Natural killer cell (primary cell): ENCODE measurements around the gene CACNA1D. TPM values are rescaled to one million over a fixed set of nuclear protein-coding genes. Genes with fewer than 3 reads are reported as not detected.

Experiments used
- ATAC-seq, 3 donors: fragments of 150-1000 bp in 2 of 3; fragments of 200-7000 bp in 1 of 3; cut with Tn5 transposase; 1 replicate in 1 of 3; 2 replicates in 2 of 3; pipeline ENCODE4 v1.10.0; 2021; ENCODE audit warnings: mild to moderate bottlenecking in 2 of 3, moderate library complexity in 2 of 3
- DNase-seq, 2 donors: peaks; one replicate each; pipeline versions ENCODE4 v3.0.0 to v3.0.0-alpha.2; 2013 to 2021; ENCODE audit warnings: mixed read lengths in 1 of 2
- H3K27ac ChIP-seq: one replicate; pipeline ENCODE4 v1.5.1; 2013; ENCODE audit warnings: mild to moderate bottlenecking, low read length
- H3K27me3 ChIP-seq: one replicate; pipeline ENCODE4 v1.6.1; 2013; ENCODE audit warnings: low read length; ENCODE audit not compliant: control insufficient read depth, insufficient read depth
- H3K36me3 ChIP-seq: one replicate; pipeline ENCODE4 v1.6.1; 2013; ENCODE audit warnings: low read length; ENCODE audit not compliant: control insufficient read depth, insufficient read depth
- H3K4me1 ChIP-seq: one replicate; pipeline ENCODE4 v1.6.1; 2013; ENCODE audit warnings: low read length; ENCODE audit not compliant: control insufficient read depth, insufficient read depth
- H3K4me3 ChIP-seq: one replicate; pipeline ENCODE4 v1.5.1; 2013; ENCODE audit warnings: low read length
- H3K9me3 ChIP-seq: one replicate; pipeline ENCODE4 v1.6.1; 2013; ENCODE audit warnings: low read length; ENCODE audit not compliant: control insufficient read depth, insufficient read depth
- H3K27ac Mint-ChIP-seq, 2 donors: one replicate each; pipeline ENCODE4 v1.8.0; 2022; ENCODE audit warnings: mild to moderate bottlenecking in 2 of 2, mixed read lengths in 2 of 2, moderate library complexity in 1 of 2
- H3K27me3 Mint-ChIP-seq, 2 donors: one replicate each; pipeline ENCODE4 v1.8.0; 2022; ENCODE audit warnings: low read depth in 2 of 2, mixed read lengths in 2 of 2
- H3K36me3 Mint-ChIP-seq: one replicate; pipeline ENCODE4 v1.8.0; 2022; ENCODE audit warnings: mixed read lengths
- H3K4me1 Mint-ChIP-seq, 2 donors: one replicate each; pipeline ENCODE4 v1.8.0; 2022; ENCODE audit warnings: mixed read lengths in 2 of 2
- H3K4me3 Mint-ChIP-seq: one replicate; pipeline ENCODE4 v1.8.0; 2022; ENCODE audit warnings: mild to moderate bottlenecking, moderate library complexity, mixed read lengths
- H3K9me3 Mint-ChIP-seq, 2 donors: one replicate each; pipeline ENCODE4 v1.8.0; 2022; ENCODE audit warnings: mixed read lengths in 2 of 2
- CTCF ChIP-seq: fragments of 200-600 bp; IDR thresholded peaks from one replicate; pipeline ENCODE4 v1.8.0; 2022; ENCODE audit warnings: antibody characterized with exemption
- WGBS: methylation state at CpG from one replicate; pipeline ENCODE4 v1.1.7; 2013; ENCODE audit warnings: missing lambda C conversion rate; ENCODE audit not compliant: insufficient coverage; 5-methylcytosine and 5-hydroxymethylcytosine counted together
- intact Hi-C: fragments of 100-400 bp; cut with micrococcal nuclease; formaldehyde crosslinking; loops from one replicate; pipeline ENCODE4 v1.14.2; 2022
- total RNA-seq, 4 donors: library from RNA; stranded (reverse); fragments of 120-200 nt in 1 of 4; gene quantifications; one replicate each; pipeline versions ENCODE4 v1.2.3 to v1.2.4, GENCODE V29; 2013 to 2022

The CACNA1D gene
- total RNA-seq, 3 donors from 2014 or later (not counting 1 experiment from before 2014, with no cell fraction given), result 0.54 to 10.1 TPM; not detected in 1

DNA sequence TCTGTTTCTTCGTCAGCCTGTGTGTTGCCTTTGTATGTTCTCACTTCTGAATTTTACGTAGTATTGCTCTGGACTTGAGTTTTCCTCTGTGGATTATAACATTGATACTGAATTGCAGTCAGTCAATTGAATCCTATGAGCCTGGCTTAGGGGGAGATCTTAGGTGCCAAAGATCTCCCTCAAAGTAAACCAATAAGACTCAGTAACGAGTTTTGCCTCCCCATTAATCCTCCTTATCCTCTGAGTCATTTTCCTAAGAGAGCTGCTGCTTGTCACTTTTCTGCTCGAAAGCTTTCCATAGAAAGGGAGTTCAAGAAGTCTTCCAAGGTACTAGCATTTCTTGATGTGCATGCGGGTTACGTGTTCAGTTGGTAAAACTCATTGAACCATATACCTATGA, 225.4 kb downstream of the CACNA1D start:
- intact Hi-C loops, result no loop called here
- H3K4me3 Mint-ChIP-seq, result no peak overlapping the region
- Histone ChIP-seq H3K27ac (no peak overlapping the region), H3K27me3 (no peaks in the 10 kb centered on the region), H3K36me3 (no peaks in the 10 kb centered on the region), H3K4me3 (no peak overlapping the region), H3K4me1 (no peaks in the 10 kb centered on the region), H3K9me3 (no peaks in the 10 kb centered on the region)
- no peak overlapping the region for H3K27ac Mint-ChIP-seq
- no peak for TF ChIP-seq CTCF
- 91% methylated on average over 6 of the region's 6 CpGs for WGBS
- DNase-seq (no peak), ATAC-seq (no peak)
- no peaks in the 10 kb centered on the region for H3K9me3 Mint-ChIP-seq
- H3K4me1 Mint-ChIP-seq, result no peaks in the 10 kb centered on the region
- H3K27me3 Mint-ChIP-seq, result peaks cover 4 to 33% of the 10 kb centered on the region in 2 donors
- no peaks in the 10 kb centered on the region for H3K36me3 Mint-ChIP-seq

- H3K4me3 Mint-ChIP-seq, result no peak overlapping the region
- ATAC-seq (no peak), DNase-seq (no peak)
- H3K36me3 Mint-ChIP-seq, result no peaks in the 10 kb centered on the region
- no peaks in the 10 kb centered on the region for H3K36me3 ChIP-seq
- H3K27me3 ChIP-seq, result no peaks in the 10 kb centered on the region
- no peak for TF ChIP-seq CTCF
- no peaks in the 10 kb centered on the region for H3K9me3 ChIP-seq
- 75% methylated on average over 5 of the region's 6 CpGs for WGBS
- no peaks in the 10 kb centered on the region for H3K9me3 Mint-ChIP-seq
- H3K4me3 ChIP-seq, result no peak overlapping the region
- no peaks in the 10 kb centered on the region for H3K4me1 Mint-ChIP-seq
- no peak overlapping the region for H3K27ac ChIP-seq
- H3K27me3 Mint-ChIP-seq, result peaks cover 4 to 46% of the 10 kb centered on the region in 2 donors
- H3K27ac Mint-ChIP-seq, result no peak overlapping the region
- no peaks in the 10 kb centered on the region for H3K4me1 ChIP-seq
- intact Hi-C loops, result no loop called here
These were observed 227.0 kb downstream of the CACNA1D start for GRCh38 chr3:53721187-53722119.

- WGBS, result 91% methylated on average over 2 of the region's 2 CpGs
- Mint-ChIP-seq H3K9me3 (no peaks in the 10 kb centered on the region), H3K4me1 (no peaks in the 10 kb centered on the region), H3K27ac (no peak overlapping the region), H3K4me3 (no peak overlapping the region), H3K36me3 (no peaks in the 10 kb centered on the region), H3K27me3 (peaks cover 10 to 46% of the 10 kb centered on the region in 2 donors)
- Histone ChIP-seq H3K9me3 (no peaks in the 10 kb centered on the region), H3K4me1 (no peaks in the 10 kb centered on the region), H3K27me3 (no peaks in the 10 kb centered on the region), H3K36me3 (no peaks in the 10 kb centered on the region), H3K4me3 (no peak overlapping the region), H3K27ac (no peak overlapping the region)
- DNase-seq, result no peak
- no peak for ATAC-seq
- TF ChIP-seq CTCF, result no peak
- intact Hi-C loops, result no loop called here
These were observed 230.2 kb downstream of the CACNA1D start for GRCh38 chr3:53724566-53724965.
